ENCODE data around the gene RPL38. TPM values are rescaled to one million over a fixed set of nuclear protein-coding genes. Genes with fewer than 3 reads are reported as not detected.

RPL38 gene
- polyA plus RNA-seq, 2 of the 4 experiments (the other 2 are of a cell fraction), result 3,205 to 4,133 TPM

DNA sequence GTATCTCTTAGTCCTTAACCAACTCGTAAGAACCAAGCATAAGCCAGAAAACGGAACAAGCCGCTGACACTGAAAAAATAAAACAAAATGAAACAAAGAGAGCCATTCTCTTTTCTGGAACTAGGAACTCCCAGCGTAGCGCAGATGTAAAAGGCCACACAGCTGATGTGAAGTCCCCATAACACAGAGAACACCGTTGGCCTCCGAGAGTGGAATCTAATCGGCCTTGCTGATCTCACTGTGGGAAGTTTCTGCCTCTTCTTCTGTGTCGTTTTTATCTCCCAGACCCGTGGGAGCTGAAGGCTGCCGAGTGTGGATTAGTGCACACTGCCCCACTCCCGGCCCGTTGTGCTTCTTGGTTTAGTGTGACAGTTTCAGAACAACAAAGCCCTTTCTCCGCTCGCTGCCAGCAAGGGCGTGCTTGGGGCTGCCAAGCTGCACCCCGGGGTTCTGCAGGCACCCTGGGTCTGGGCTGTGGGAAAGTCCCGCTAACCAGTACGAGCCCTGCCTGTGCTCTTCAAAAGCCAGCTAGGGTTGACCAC, 31.6 kb downstream of the RPL38 start:
- ATAC-seq, result no peak
- DNase-seq (ENCODE audit: low read depth in 1 of 2, low spot score in 1 of 2), result no peak
- Histone ChIP-seq H3K4me2 (no peak overlapping the region), H3K27ac (no peak overlapping the region), H3K9me3 (no peaks in the 10 kb centered on the region), H3K4me1 (no peaks in the 10 kb centered on the region), H3K4me3 (no peak overlapping the region)
- ChIA-PET POLR2A (no interaction called here), CTCF (interaction anchor here (0.7 to 1.4 kb wide), 2 partner anchors 9 to 309 kb away, joined by 3 to 4 read pairs; no protein-coding TSS in a partner anchor)
- WGBS (ENCODE audit: missing lambda C conversion rate), result 76% methylated on average over 16 of the region's 19 CpGs
- no peak for TF ChIP-seq ATOH8 (CRISPR knock-in tag; IDR thresholded peaks at IDR 0.05; ENCODE audit: low read depth)
- no peak for TF ChIP-seq FOSB (CRISPR knock-in tag; IDR thresholded peaks at IDR 0.05)
- no peak for TF ChIP-seq ZSCAN20 (CRISPR knock-in tag; IDR thresholded peaks at IDR 0.05)
- TF ChIP-seq JUNB (IDR thresholded peaks at IDR 0.05), result no peak
- no peak for FAIRE-seq

DNA sequence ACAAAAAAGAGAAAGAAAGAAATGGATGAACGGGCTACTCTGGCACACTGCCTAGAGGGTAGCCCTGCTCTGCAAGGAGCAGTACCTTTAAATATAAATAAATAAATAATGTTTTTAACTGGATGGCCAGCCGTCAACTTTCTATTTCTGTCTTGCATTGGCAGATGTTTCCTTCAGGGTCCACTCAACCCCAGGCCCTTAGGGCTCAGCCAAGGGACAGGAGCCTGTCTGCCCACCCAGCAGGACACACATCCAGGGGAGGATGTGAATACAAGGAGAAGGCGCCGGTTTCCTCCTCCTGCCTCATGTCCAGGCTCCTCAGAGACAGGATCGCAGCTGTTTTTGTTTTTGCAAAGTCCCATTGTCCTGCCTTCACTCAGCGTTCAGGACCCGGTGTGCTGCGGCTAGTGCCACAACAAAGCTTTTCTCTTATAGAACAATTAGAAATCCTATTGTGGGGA, 32.5 kb downstream of the RPL38 start:
- 88% methylated on average over 8 of the region's 8 CpGs for WGBS (ENCODE audit: missing lambda C conversion rate)
- DNase-seq (ENCODE audit: low read depth in 1 of 2, low spot score in 1 of 2) (no peak), FAIRE-seq (no peak), ATAC-seq (no peak)
- ChIA-PET POLR2A (no interaction called here), CTCF (interaction anchor here (0.7 to 1.5 kb wide), 2 partner anchors 132 to 308 kb away, joined by 3 read pairs; no protein-coding TSS in a partner anchor)
- Histone ChIP-seq H3K4me3 (no peak overlapping the region), H3K27ac (no peak overlapping the region), H3K4me2 (no peak overlapping the region), H3K9me3 (no peaks in the 10 kb centered on the region), H3K4me1 (no peaks in the 10 kb centered on the region)
- TF ChIP-seq ZFP36 (IDR thresholded peaks at IDR 0.05; ENCODE audit: borderline replicate concordance, partially characterized antibody), result no peak
- TF ChIP-seq NFE2L2 (conservative IDR thresholded peaks at IDR 0.05; ENCODE audit: low read length), result no peak
- TF ChIP-seq JUN (IDR thresholded peaks at IDR 0.05), result no peak
- TF ChIP-seq CBX2 (IDR thresholded peaks at IDR 0.05; ENCODE audit: borderline replicate concordance, low read depth), result no peak
- no peak for TF ChIP-seq HDAC2 (IDR thresholded peaks at IDR 0.05)
- no peak for TF ChIP-seq EHF (CRISPR knock-in tag; IDR thresholded peaks at IDR 0.05)

DNA sequence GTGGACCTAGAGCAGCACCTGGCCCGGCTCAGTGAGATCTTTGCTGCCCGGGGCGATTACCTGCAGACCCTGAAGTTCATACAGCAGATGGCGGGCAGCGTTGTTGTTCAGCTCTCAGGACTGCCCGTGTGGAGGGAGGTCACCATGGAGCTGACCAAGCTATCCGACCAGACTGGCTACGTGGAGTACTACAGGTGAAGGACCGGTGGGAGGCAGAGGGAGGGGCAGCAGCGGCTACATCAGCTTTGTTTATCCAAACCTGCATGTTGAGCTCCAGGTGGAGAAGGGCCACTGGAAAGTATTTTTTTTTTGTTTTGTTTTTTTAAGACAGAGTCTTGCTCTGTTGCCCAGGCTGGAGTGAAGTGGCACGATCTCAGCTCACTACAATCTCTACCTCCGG, 33.8 kb downstream of the RPL38 start:
- FAIRE-seq (no peak), DNase-seq (ENCODE audit: low read depth in 1 of 2, low spot score in 1 of 2) (no peak), ATAC-seq (no peak)
- CTCF ChIA-PET, result interaction anchor here (0.7 to 1.5 kb wide), 5 partner anchors 10 to 131 kb away, joined by 3 to 4 read pairs (median 3); no protein-coding TSS in a partner anchor
- H3K9me3 ChIP-seq, result no peaks in the 10 kb centered on the region
- TF ChIP-seq RCOR1 (IDR thresholded peaks at IDR 0.05; ENCODE audit: low read depth, low read length), result no peak
- TF ChIP-seq, protein P1, sequence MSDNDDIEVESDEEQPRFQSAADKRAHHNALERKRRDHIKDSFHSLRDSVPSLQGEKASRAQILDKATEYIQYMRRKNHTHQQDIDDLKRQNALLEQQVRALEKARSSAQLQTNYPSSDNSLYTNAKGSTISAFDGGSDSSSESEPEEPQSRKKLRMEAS (IDR thresholded peaks at IDR 0.05), result no peak
- no peak for TF ChIP-seq NR3C1 (IDR thresholded peaks at IDR 0.05)
- TF ChIP-seq TP53 (CRISPR knock-in tag; IDR thresholded peaks at IDR 0.05), result no peak
- TF ChIP-seq, protein P2, sequence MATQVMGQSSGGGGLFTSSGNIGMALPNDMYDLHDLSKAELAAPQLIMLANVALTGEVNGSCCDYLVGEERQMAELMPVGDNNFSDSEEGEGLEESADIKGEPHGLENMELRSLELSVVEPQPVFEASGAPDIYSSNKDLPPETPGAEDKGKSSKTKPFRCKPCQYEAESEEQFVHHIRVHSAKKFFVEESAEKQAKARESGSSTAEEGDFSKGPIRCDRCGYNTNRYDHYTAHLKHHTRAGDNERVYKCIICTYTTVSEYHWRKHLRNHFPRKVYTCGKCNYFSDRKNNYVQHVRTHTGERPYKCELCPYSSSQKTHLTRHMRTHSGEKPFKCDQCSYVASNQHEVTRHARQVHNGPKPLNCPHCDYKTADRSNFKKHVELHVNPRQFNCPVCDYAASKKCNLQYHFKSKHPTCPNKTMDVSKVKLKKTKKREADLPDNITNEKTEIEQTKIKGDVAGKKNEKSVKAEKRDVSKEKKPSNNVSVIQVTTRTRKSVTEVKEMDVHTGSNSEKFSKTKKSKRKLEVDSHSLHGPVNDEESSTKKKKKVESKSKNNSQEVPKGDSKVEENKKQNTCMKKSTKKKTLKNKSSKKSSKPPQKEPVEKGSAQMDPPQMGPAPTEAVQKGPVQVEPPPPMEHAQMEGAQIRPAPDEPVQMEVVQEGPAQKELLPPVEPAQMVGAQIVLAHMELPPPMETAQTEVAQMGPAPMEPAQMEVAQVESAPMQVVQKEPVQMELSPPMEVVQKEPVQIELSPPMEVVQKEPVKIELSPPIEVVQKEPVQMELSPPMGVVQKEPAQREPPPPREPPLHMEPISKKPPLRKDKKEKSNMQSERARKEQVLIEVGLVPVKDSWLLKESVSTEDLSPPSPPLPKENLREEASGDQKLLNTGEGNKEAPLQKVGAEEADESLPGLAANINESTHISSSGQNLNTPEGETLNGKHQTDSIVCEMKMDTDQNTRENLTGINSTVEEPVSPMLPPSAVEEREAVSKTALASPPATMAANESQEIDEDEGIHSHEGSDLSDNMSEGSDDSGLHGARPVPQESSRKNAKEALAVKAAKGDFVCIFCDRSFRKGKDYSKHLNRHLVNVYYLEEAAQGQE (IDR thresholded peaks at IDR 0.05), result no peak
- no peak for TF ChIP-seq HEYL (CRISPR knock-in tag; IDR thresholded peaks at IDR 0.05)
- no peak for TF ChIP-seq SMC3 (IDR thresholded peaks at IDR 0.05)
- no peak for TF ChIP-seq SREBF2 (IDR thresholded peaks at IDR 0.05)
- TF ChIP-seq PHF8 (IDR thresholded peaks at IDR 0.05; ENCODE audit: borderline replicate concordance, low read depth), result no peak
- TF ChIP-seq BHLHE40 (IDR thresholded peaks at IDR 0.05; ENCODE audit: low read depth, low read length), result no peak
- no peak for TF ChIP-seq HDAC2 (IDR thresholded peaks at IDR 0.05)
- no peak for TF ChIP-seq MAFK (IDR thresholded peaks at IDR 0.05; ENCODE audit: partially characterized antibody)
- TF ChIP-seq, protein P3, sequence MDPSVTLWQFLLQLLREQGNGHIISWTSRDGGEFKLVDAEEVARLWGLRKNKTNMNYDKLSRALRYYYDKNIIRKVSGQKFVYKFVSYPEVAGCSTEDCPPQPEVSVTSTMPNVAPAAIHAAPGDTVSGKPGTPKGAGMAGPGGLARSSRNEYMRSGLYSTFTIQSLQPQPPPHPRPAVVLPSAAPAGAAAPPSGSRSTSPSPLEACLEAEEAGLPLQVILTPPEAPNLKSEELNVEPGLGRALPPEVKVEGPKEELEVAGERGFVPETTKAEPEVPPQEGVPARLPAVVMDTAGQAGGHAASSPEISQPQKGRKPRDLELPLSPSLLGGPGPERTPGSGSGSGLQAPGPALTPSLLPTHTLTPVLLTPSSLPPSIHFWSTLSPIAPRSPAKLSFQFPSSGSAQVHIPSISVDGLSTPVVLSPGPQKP (IDR thresholded peaks at IDR 0.05; ENCODE audit: low read depth, low read length), result no peak
- no peak for TF ChIP-seq ZFP36 (IDR thresholded peaks at IDR 0.05; ENCODE audit: borderline replicate concordance, partially characterized antibody)
- WGBS (ENCODE audit: missing lambda C conversion rate), result 58% methylated on average over 12 of the region's 12 CpGs
- H3K27ac ChIP-seq, result no peak overlapping the region
- no peak overlapping the region for H3K4me3 ChIP-seq
- POLR2A ChIA-PET, result no interaction called here
- no peak overlapping the region for H3K4me2 ChIP-seq
- no peaks in the 10 kb centered on the region for H3K4me1 ChIP-seq

All from A549 (cell line).